Measurements from ENCODE around the gene WNT9B. TPM values are rescaled to one million over a fixed set of nuclear protein-coding genes. Genes with fewer than 3 reads are reported as not detected.

Gene WNT9B
- polyA plus RNA-seq, 1 donor from 2014 or later: not detected

- Histone ChIP-seq H4K20me1 (ENCODE audit: insufficient read depth) (no peaks in the 10 kb centered on the region), H3K79me2 (replicated peaks; ENCODE audit: insufficient read depth, low read length) (no peaks in the 10 kb centered on the region), H3K9ac (ENCODE audit: low read length) (no peak overlapping the region), H3K9me2 (ENCODE audit: insufficient read depth, low read length) (no peaks in the 10 kb centered on the region), H3K27ac (ENCODE audit: low read length) (no peak overlapping the region), H3K36me3 (ENCODE audit: insufficient read depth, low read length) (no peaks in the 10 kb centered on the region), H3F3A (ENCODE audit: insufficient read depth, low read length, poor library complexity, severe bottlenecking) (no peaks in the 10 kb centered on the region), H3K27me3 (ENCODE audit: insufficient read depth, low read depth, low read length) (no peaks in the 10 kb centered on the region), H2AFZ (ENCODE audit: low read depth, low read length) (no peak overlapping the region), H3K9me3 (ENCODE audit: low read length) (no peaks in the 10 kb centered on the region), H3K4me2 (ENCODE audit: low read length) (no peak overlapping the region), H3K4me3 (ENCODE audit: low read length) (no peak overlapping the region)
- no peak for TF ChIP-seq POLR2AphosphoS5 (IDR thresholded peaks at IDR 0.05)
- no peak for TF ChIP-seq EP300 (conservative IDR thresholded peaks at IDR 0.05; ENCODE audit: poor library complexity, severe bottlenecking)
- TF ChIP-seq SMC3 (conservative IDR thresholded peaks at IDR 0.05; ENCODE audit: poor library complexity): no peak
- no peak for TF ChIP-seq EZH2 (IDR thresholded peaks at IDR 0.05; ENCODE audit: borderline replicate concordance, insufficient read depth, low read length, poor library complexity, severe bottlenecking)
- no peak for TF ChIP-seq RAD21 (conservative IDR thresholded peaks at IDR 0.05)
- no peak for TF ChIP-seq CTCF (IDR thresholded peaks at IDR 0.05; ENCODE audit: poor library complexity, severe bottlenecking)
- no peak for TF ChIP-seq TAF1 (IDR thresholded peaks at IDR 0.05; ENCODE audit: low read depth)
- no peak for TF ChIP-seq REST (IDR thresholded peaks at IDR 0.05; ENCODE audit: borderline replicate concordance)
- TF ChIP-seq MXI1 (conservative IDR thresholded peaks at IDR 0.05; ENCODE audit: poor library complexity, severe bottlenecking): no peak
Measured at GRCh38 chr17:46866325-46866724, 14.9 kb downstream of the WNT9B start.

- no peak overlapping the region for H2AFZ ChIP-seq (ENCODE audit: low read depth, low read length)
- no peaks in the 10 kb centered on the region for H3F3A ChIP-seq (ENCODE audit: insufficient read depth, low read length, poor library complexity, severe bottlenecking)
- no peak overlapping the region for H3K4me2 ChIP-seq (ENCODE audit: low read length)
- H3K9me2 ChIP-seq (ENCODE audit: insufficient read depth, low read length): no peaks in the 10 kb centered on the region
- no peak overlapping the region for H3K4me3 ChIP-seq (ENCODE audit: low read length)
- no peaks in the 10 kb centered on the region for H3K36me3 ChIP-seq (ENCODE audit: insufficient read depth, low read length)
- H4K20me1 ChIP-seq (ENCODE audit: insufficient read depth): no peaks in the 10 kb centered on the region
- H3K27me3 ChIP-seq (ENCODE audit: insufficient read depth, low read depth, low read length): no peaks in the 10 kb centered on the region
- no peaks in the 10 kb centered on the region for H3K79me2 ChIP-seq (replicated peaks; ENCODE audit: insufficient read depth, low read length)
- no peak overlapping the region for H3K9ac ChIP-seq (ENCODE audit: low read length)
- TF ChIP-seq EP300 (conservative IDR thresholded peaks at IDR 0.05; ENCODE audit: poor library complexity, severe bottlenecking) (no peak), SMC3 (conservative IDR thresholded peaks at IDR 0.05; ENCODE audit: poor library complexity) (no peak), POLR2AphosphoS5 (IDR thresholded peaks at IDR 0.05) (no peak), TAF1 (IDR thresholded peaks at IDR 0.05; ENCODE audit: low read depth) (no peak), CTCF (IDR thresholded peaks at IDR 0.05; ENCODE audit: poor library complexity, severe bottlenecking) (no peak), EZH2 (IDR thresholded peaks at IDR 0.05; ENCODE audit: borderline replicate concordance, insufficient read depth, low read length, poor library complexity, severe bottlenecking) (no peak), RAD21 (conservative IDR thresholded peaks at IDR 0.05) (no peak), REST (IDR thresholded peaks at IDR 0.05; ENCODE audit: borderline replicate concordance) (no peak), MXI1 (conservative IDR thresholded peaks at IDR 0.05; ENCODE audit: poor library complexity, severe bottlenecking) (no peak)
- no peak overlapping the region for H3K27ac ChIP-seq (ENCODE audit: low read length)
- no peaks in the 10 kb centered on the region for H3K9me3 ChIP-seq (ENCODE audit: low read length)
Measured at GRCh38 chr17:46866747-46867146, 15.4 kb downstream of the WNT9B start.
